HG03378 (cell line): ENCODE data around the gene NSFL1C.
A peak's percentile ranks its signal among the peaks of the same experiment; 100 is the strongest.

ENCODE experiments used
- ATAC-seq: cut with Tn5 transposase; IDR thresholded peaks from one replicate; pipeline ENCODE4 v1.9.1; 2021; ENCODE audit warnings: mild to moderate bottlenecking, moderate library complexity; ENCODE audit not compliant: unreplicated experiment

The NSFL1C gene

GRCh38 chr20:1394686-1395085 lies 72.0 kb downstream of the NSFL1C start:
- no peak for ATAC-seq

GRCh38 chr20:1393507-1393882 lies 73.2 kb downstream of the NSFL1C start:
- no peak for ATAC-seq

- peak; percentile 54 for ATAC-seq
These were observed 73.7 kb downstream of the NSFL1C start, which contains the start of gene FKBP1A for GRCh38 chr20:1392693-1393506. Gene FKBP1A (minus strand): TSS chr20:1393054. CDS start chr20:1392998, 56 bp downstream.

GRCh38 chr20:1392443-1392692 lies 74.3 kb downstream of the NSFL1C start:
- ATAC-seq = no peak
